GM21619 (cell line): ENCODE data around the gene ZNF750.

Source experiments
- ATAC-seq: cut with Tn5 transposase; IDR thresholded peaks from one replicate; pipeline ENCODE4 v1.9.1; 2021; ENCODE audit not compliant: unreplicated experiment

The ZNF750 gene

GRCh38 chr17:82836823-82837357, 2.9 kb downstream of the ZNF750 start:
- no peak for ATAC-seq

- ATAC-seq: no peak
Observed at GRCh38 chr17:82835766-82836512, 3.9 kb downstream of the ZNF750 start.

- ATAC-seq: no peak
Observed at GRCh38 chr17:82835122-82835521, 4.7 kb downstream of the ZNF750 start.

- ATAC-seq: no peak
Observed at GRCh38 chr17:82832881-82833475, 6.8 kb downstream of the ZNF750 start.

GRCh38 chr17:82832411-82832810, 7.4 kb downstream of the ZNF750 start:
- ATAC-seq: no peak

GRCh38 chr17:82831818-82832200, 8.0 kb downstream of the ZNF750 start:
- ATAC-seq: no peak

- ATAC-seq: no peak
Observed at GRCh38 chr17:82831041-82831817, 8.6 kb downstream of the ZNF750 start.

- ATAC-seq: no peak
Observed at GRCh38 chr17:82830249-82830661, 9.6 kb downstream of the ZNF750 start.

- ATAC-seq: no peak
Observed at GRCh38 chr17:82828875-82829487, 10.8 kb downstream of the ZNF750 start.

GRCh38 chr17:82826956-82827355, 12.9 kb downstream of the ZNF750 start:
- no peak for ATAC-seq

GRCh38 chr17:82826211-82826610, 13.6 kb downstream of the ZNF750 start:
- ATAC-seq: no peak

- no peak for ATAC-seq
Observed at GRCh38 chr17:82825540-82826124, 14.2 kb downstream of the ZNF750 start.

GRCh38 chr17:82823004-82823403, 16.8 kb downstream of the ZNF750 start:
- no peak for ATAC-seq

- ATAC-seq: no peak
Observed at GRCh38 chr17:82822281-82822680, 17.5 kb downstream of the ZNF750 start.

- ATAC-seq: no peak
Observed at GRCh38 chr17:82821554-82821953, 18.3 kb downstream of the ZNF750 start.

GRCh38 chr17:82820278-82821251, 19.3 kb downstream of the ZNF750 start:
- ATAC-seq: no peak

GRCh38 chr17:82817947-82818346, 21.9 kb downstream of the ZNF750 start:
- ATAC-seq: no peak

- no peak for ATAC-seq
Observed at GRCh38 chr17:82816358-82816757, 23.5 kb downstream of the ZNF750 start.

- no peak for ATAC-seq
Observed at GRCh38 chr17:82815790-82816305, 24.0 kb downstream of the ZNF750 start.

- ATAC-seq: no peak
Observed at GRCh38 chr17:82815354-82815753, 24.5 kb downstream of the ZNF750 start.
